Measurements from ENCODE around the gene RABEPK. TPM values are rescaled to one million over a fixed set of nuclear protein-coding genes. Genes with fewer than 3 reads are reported as not detected.
A peak's percentile ranks its signal among the peaks of the same experiment; 100 is the strongest.

RABEPK gene
- total RNA-seq, 1 donor from 2014 or later = 7.0 TPM

GRCh38 chr9:125269014-125269397 is 68.7 kb downstream of the RABEPK start:
- DNase-seq (no peak), ATAC-seq (ENCODE audit: poor library complexity) (no peak)
- intact Hi-C loops (cut with DNase I) = no loop called here

- ATAC-seq (ENCODE audit: poor library complexity) = no peak
- no peak for DNase-seq
- intact Hi-C loops (cut with DNase I) = no loop called here
These were observed 70.7 kb downstream of the RABEPK start for GRCh38 chr9:125271081-125271480.

- intact Hi-C loops (cut with DNase I) = no loop called here
- DNase-seq (no peak), ATAC-seq (ENCODE audit: poor library complexity) (peak; percentile 56)
These were observed 72.4 kb downstream of the RABEPK start for GRCh38 chr9:125272697-125273096.

- DNase-seq (no peak), ATAC-seq (ENCODE audit: poor library complexity) (no peak)
- intact Hi-C loops (cut with DNase I) = no loop called here
These were observed 76.4 kb downstream of the RABEPK start for GRCh38 chr9:125276771-125277170.

- intact Hi-C loops (cut with DNase I) = no loop called here
- no peak for ATAC-seq (ENCODE audit: poor library complexity)
- DNase-seq = no peak
These were observed 77.1 kb downstream of the RABEPK start for GRCh38 chr9:125277411-125277810.

DNA sequence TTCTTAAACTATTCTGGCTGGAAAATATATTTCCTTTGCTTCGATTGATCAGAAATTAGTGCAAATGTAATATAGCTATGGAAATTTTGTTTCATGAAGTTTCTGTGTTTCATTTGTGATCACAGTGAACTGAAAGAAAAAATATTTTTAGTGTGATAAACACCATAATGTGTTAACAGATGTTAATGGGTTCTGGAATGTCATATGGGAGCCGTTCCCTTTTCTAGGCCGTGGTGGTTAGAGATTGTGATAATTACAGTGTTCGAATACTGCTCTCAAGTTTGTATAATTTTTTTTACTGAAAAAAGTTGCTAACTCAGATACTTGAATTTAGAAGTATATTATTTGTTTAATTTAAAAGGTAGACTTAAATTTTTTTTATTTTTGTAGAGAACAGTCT is 80.6 kb downstream of the RABEPK start:
- ATAC-seq (ENCODE audit: poor library complexity) (no peak), DNase-seq (no peak)
- intact Hi-C loops (cut with DNase I) = no loop called here

Other genes with a start within 250 kb of the RABEPK start
- gene SCAI, start 57.0 kb upstream of the RABEPK start, total RNA-seq = 3.3 TPM
- 34.2 TPM for gene PPP6C, start 10.7 kb upstream of the RABEPK start, total RNA-seq
- gene HSPA5, start 40.8 kb downstream of the RABEPK start, total RNA-seq = 159 TPM
- gene GAPVD1, start 61.3 kb downstream of the RABEPK start, total RNA-seq = 31.9 TPM

Data from Right ventricle myocardium superior (tissue), 1 donor.